HG03565 (cell line): ENCODE measurements around the gene EPHX1.
"Not testable (repeated sequence)": the region's sequence is repeated elsewhere in the genome, so short reads cannot be mapped to it uniquely, and the experiment has no call there.

Source experiments
- ATAC-seq: cut with Tn5 transposase; IDR thresholded peaks from one replicate; pipeline ENCODE4 v1.9.1; 2021; ENCODE audit warnings: mild to moderate bottlenecking, moderate library complexity; ENCODE audit not compliant: unreplicated experiment

The EPHX1 gene

DNA sequence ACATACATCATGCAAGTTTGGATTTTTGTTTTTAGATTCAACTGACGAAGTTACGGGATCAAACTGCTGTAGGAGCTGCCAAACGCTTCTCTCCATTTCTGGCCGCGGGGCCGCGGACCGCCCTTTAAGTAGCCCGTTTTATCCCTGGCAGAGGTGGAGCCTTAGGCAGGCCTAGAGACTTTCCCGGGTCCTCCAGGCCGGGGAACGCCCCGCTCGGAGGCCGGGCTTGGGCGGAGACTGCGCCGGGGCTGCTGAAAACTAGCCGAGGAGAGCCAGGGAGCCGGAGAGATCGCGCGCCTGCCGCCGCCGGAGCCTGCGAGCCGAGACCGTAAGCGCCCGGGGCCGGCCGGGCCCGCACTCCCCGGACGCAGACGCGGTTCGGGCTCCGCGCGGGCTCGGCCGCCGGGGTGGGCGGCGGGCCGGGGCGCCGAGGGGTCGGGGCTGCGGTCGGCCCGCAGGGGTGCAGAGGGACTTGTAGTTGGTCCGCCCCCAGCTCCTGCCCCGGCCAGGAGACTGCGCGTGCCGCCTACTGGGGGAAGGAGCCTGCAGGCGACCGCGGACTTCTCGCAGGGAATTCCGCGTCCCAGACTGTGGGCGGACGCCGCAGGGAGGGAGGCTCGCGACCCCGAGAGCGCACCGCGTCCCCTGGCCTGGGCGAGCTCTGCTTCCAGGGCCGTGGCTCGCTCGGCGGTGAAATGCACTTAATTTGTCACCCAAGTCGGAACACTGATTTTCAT lies at the start of gene EPHX1:
TSS of gene EPHX1 (plus strand) at position 283 of the 737 bp plus-strand sequence. CDS start 18,606 bp downstream, outside the sequence.
- peak; percentile 92 for ATAC-seq

- ATAC-seq, result no peak
These were observed 49.4 kb upstream of the EPHX1 start for GRCh38 chr1:225760531-225760930.

- not testable (repeated sequence) for ATAC-seq
These were observed 48.5 kb upstream of the EPHX1 start for GRCh38 chr1:225761395-225761794.

DNA sequence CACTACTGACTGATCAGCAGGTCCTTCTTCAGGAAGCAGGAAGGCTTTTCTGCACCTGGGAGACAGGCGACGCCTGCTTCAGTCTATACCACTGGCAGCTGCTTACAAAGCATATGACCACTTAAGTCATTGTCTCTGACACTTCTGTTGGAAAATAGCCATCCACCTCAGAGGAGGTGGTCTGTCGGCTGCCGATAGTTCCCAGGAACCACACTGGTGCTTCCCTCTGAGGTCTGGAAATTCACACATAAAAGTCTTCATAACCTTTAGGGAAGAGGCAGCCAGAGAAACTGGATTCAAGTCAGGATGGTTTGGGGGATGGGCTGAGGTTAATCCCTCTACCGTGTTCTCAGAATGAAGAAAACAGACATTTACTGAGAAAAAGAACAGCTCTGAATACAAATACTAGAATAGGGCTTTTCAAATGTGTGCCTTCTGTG lies 47.9 kb upstream of the EPHX1 start:
- ATAC-seq, result no peak

DNA sequence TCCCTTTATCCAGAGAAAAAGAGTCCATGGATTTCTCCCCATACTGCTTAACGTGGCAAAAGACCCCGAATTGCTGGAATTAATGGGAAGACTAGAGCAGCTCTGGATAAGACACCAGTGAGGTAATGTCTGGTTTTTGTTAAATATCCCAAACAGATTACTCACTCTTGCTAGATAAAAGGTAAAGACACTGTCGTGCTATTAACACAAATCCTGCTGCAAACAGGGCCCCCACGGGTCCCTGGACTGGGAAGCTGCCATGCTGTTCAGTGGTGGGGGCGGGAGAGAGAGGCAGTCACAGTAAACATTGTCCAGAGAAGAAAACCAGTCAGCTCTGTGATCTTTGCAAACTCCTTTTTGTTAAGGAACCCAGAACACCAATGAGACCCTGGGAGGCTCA lies 47.5 kb upstream of the EPHX1 start:
- no peak for ATAC-seq

DNA sequence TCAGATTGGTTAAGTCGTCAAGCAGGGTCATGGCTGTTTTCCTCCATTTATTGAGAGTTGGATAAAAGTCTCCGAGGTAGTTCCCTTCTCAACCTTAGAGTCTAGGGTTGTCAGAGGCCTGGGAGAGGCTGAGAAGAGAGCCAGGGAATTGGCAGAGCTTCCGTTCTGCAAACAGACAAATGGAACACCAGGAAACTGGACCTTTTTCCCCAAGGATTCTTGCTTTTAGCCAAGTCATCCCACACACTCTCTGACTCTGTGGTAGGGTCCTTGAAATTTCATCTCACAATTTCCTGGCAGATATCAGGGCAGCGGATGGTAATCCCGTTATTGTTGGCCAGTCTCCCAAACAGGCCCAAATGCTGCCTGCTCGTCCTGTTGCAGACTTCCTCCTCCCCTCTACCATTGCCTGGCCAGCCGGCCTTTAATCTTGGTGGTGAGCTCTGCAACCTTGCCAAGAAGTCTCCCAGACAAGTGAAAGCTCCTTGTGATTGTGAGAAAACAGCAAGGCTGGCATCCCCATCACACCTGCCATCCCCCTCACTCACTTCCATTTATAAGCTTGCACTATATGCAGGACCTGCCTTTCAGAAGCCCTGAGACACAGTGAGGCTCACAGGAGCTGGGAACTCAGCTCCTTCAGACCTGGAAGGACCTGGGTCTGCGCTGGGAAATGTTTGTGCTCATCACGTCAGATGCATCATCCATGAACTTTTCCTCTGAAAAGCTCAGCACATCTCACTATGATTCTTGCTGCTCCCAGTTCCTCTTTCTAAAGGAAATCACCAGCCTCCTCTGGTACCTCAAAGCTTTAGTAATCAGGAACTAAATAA lies 46.0 kb upstream of the EPHX1 start:
- ATAC-seq, result no peak

- no peak for ATAC-seq
These were observed 43.8 kb upstream of the EPHX1 start for GRCh38 chr1:225765982-225766674.

- ATAC-seq, result no peak
These were observed 42.8 kb upstream of the EPHX1 start for GRCh38 chr1:225766967-225767633.

GRCh38 chr1:225767634-225768540 lies 42.0 kb upstream of the EPHX1 start:
- ATAC-seq, result no peak

DNA sequence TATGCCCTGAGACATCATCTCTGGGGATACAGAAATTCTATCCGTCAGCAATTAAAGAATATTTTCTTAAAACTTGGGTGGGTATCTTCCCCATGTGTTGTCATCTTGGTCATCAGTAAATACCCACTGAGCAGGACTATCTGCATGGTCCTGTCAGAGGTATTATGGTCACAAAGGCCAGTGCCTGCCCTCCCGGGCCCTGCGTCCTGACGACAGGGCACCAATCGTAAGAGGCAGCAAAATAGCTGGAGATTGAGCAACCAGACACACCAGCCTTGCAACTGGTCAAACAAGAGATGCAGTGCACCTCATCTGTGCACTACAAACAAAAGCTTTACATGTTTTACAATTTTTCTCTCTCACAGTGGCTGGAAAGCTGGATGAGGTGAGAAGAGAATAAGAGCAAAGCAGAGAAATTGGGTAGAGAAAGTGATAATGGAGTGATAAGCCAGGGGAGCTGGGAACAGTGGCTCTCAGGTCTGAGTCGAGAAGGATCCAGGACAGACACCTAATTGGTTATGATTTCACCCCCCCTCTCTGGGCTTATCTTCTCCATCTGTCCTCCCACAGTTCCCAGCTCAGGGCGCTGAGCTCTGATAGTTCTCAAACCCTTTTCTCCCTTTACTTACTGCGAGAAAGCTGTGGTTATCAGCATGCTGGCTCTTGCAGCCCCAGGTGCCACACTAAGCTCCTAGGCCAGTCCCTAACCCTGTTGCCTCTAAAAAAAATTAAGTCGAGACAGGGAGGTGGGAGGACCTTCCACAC lies 41.1 kb upstream of the EPHX1 start:
- ATAC-seq, result no peak

DNA sequence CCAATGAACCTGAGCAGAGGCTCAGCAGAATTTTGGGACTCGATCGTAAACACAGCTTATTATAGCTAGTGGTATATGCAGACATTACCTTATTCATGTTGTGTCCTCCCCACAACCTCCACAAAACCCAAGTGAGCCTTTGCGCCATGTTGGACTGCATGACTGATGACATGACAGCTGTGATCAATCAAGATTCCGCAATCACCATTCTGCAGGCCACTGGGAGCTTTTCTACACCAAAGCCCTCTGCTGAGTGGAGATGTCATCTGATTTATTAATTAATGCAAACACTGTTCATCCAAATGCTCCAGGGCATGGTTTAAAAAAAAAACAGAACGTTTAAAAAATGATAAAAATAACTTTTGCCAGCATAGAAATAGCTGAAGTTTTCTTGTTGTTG lies 40.2 kb upstream of the EPHX1 start:
- no peak for ATAC-seq

GRCh38 chr1:225770561-225771248 lies 39.2 kb upstream of the EPHX1 start:
- ATAC-seq, result no peak

DNA sequence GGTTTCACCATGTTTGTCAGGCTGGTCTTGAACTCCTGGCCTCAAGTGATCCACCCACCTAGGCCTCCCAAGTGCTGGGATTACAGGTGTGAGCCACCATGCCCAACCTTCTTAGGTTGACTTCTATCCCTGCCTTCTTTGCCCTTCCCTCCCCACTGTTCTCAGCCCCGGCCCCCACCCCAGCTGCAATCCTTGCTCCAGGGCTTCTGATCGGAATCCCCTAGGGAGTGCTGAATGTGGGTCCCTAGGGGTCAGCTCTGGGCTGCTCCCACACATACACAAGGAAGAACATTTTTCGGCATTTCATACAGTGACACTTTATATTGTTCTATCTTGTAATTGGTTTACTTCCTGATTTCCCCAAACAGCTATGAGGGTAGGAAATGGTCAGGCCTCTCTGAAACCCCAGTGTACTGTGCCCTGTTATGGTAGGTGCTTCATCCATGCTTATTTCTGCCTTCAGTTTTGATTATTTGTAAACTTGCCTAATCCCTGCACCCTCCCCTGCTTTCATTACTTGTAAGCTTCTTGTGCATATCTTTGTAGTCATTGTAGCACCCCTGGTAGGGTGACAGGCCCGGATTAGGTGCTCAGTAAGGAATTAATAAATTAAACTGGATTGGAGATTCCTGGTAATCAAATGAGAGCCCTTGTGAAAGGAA lies 38.1 kb upstream of the EPHX1 start:
- no peak for ATAC-seq

DNA sequence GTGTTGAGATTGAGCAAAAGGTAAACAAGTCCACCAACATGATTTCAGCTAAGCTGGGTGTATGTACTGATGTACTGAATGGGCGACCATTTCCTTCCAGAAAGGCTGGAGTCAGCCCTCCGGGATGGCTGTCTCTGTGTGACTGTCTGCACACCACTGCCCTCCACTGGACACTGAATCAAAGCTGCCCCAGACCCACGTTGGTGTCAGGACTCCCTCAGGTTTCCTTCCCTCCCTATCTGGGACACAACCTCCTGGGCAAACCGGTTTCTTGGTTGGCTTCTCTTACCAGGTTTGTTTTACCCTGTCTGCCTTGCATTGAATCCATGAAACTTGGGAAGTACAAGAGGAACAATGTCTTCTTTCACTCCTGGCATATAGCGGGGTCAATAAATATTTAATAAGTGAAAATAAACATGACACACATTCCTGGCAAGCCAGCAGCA lies 37.6 kb upstream of the EPHX1 start:
- peak; percentile 55 for ATAC-seq

GRCh38 chr1:225772848-225773247 lies 37.1 kb upstream of the EPHX1 start:
- no peak for ATAC-seq

DNA sequence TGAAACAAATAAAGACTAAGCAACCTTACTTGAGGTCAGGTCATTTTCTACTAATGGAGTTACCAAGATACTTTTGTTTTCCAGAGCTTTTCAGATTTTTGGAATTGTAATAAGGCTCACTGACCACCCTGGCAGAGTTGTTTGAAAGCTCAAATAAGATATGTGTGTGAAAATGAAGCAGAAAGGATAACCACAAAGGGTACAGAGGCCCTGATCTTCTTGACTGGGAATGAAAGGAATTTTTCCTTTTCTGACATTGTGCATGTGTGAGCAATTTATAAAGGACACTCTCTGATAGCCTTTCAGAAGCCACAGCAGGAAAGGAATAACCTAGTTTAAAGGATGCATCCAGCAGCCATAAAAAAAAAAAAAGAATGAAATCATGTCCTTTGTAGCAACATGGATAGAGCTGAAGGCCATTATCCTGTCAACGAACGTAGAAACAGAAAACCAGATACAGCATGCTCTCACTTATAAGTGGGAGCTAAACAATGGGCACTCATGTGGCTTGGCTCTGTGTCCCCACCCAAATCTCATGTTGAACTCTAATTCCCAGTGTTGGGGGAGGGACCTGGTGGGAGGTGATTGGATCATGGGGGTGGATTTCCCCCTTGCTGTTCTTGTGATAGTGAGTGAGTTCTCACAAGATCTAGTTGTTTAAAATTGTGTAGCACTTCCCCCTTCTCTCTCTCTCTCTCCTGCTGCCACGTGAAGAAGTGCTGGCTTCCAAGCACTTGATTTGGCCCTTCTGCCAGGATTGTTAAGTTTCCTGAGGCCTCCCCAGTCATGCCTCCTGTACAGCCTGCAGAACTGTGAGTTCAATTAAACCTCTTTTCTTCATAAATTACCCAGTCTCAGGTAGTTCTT lies 35.4 kb upstream of the EPHX1 start:
- ATAC-seq, result no peak

- ATAC-seq, result no peak
These were observed 33.6 kb upstream of the EPHX1 start for GRCh38 chr1:225776294-225776693.
